OCI-M2 (cell line): ENCODE results near the gene MFAP2.

Source experiments
- DNase-seq: peaks from one replicate; lab custom pipeline; 2025; ENCODE audit not compliant: unreplicated experiment; lab: John Stamatoyannopoulos, UW

MFAP2 gene

GRCh38 chr1:16980473-16981268, at the start of gene MFAP2:
MFAP2 (minus strand) TSS chr1:16980620; CDS start chr1:16978273, 2,347 bp downstream.
- no peak for DNase-seq

- DNase-seq: no peak
These were observed 49.8 kb upstream of the MFAP2 start for GRCh38 chr1:17030206-17030605.

GRCh38 chr1:17028662-17029188, 48.3 kb upstream of the MFAP2 start:
- no peak for DNase-seq

- no peak for DNase-seq
These were observed 47.5 kb upstream of the MFAP2 start for GRCh38 chr1:17027900-17028299.

- DNase-seq: no peak
These were observed 47.0 kb upstream of the MFAP2 start for GRCh38 chr1:17027403-17027802.

GRCh38 chr1:17024721-17025120, 44.3 kb upstream of the MFAP2 start:
- DNase-seq: no peak

GRCh38 chr1:17023573-17023972, 43.2 kb upstream of the MFAP2 start:
- DNase-seq: no peak

- no peak for DNase-seq
These were observed 42.7 kb upstream of the MFAP2 start for GRCh38 chr1:17023102-17023501.

GRCh38 chr1:17021896-17022295, 41.5 kb upstream of the MFAP2 start:
- DNase-seq: no peak

- no peak for DNase-seq
These were observed 40.1 kb upstream of the MFAP2 start for GRCh38 chr1:17020502-17020901.

GRCh38 chr1:17018849-17019248, 38.4 kb upstream of the MFAP2 start:
- no peak for DNase-seq

- DNase-seq: no peak
These were observed 37.0 kb upstream of the MFAP2 start for GRCh38 chr1:17017435-17017834.

GRCh38 chr1:17016317-17016661, 35.9 kb upstream of the MFAP2 start:
- no peak for DNase-seq

- DNase-seq: no peak
These were observed 34.5 kb upstream of the MFAP2 start for GRCh38 chr1:17014671-17015567.

GRCh38 chr1:17013491-17014320, 33.3 kb upstream of the MFAP2 start:
- DNase-seq: no peak

GRCh38 chr1:17012775-17013490, 32.5 kb upstream of the MFAP2 start:
- DNase-seq: no peak

GRCh38 chr1:17011439-17012307, 31.3 kb upstream of the MFAP2 start, which contains the start of gene ATP13A2:
ATP13A2 (minus strand) TSS chr1:17011928; CDS start chr1:17011738, 190 bp downstream.
- no peak for DNase-seq

- no peak for DNase-seq
These were observed 30.6 kb upstream of the MFAP2 start for GRCh38 chr1:17011092-17011438.

GRCh38 chr1:17009706-17010105, 29.3 kb upstream of the MFAP2 start:
- no peak for DNase-seq
